Astrocyte (in vitro differentiated cells and primary cell): Measurements from ENCODE around the gene ARSG. TPM values are rescaled to one million over a fixed set of nuclear protein-coding genes. Genes with fewer than 3 reads are reported as not detected.
"Not testable (repeated sequence)": the region's sequence is repeated elsewhere in the genome, so short reads cannot be mapped to it uniquely, and the experiment has no call there.

Experiments used
- DNase-seq: peaks from one replicate; pipeline ENCODE4 v3.0.0-alpha.2; 2010; ENCODE audit warnings: low read depth
- FAIRE-seq: peaks from 2 replicates; lab custom pipeline; 2011; peaks lifted over from hg19 to GRCh38; lab: Jason Lieb, UNC
- H2AFZ ChIP-seq: 2 replicates; pipeline ENCODE4 v1.6.0; 2012; ENCODE audit warnings: low read depth, low read length, inconsistent platforms
- H3K27ac ChIP-seq: 2 replicates; pipeline ENCODE4 v1.5.1; 2011; ENCODE audit warnings: low read depth, low read length, inconsistent platforms
- H3K27me3 ChIP-seq: 2 replicates; pipeline ENCODE4 v1.6.0; 2011; ENCODE audit warnings: low read length, inconsistent platforms; ENCODE audit not compliant: insufficient read depth
- H3K36me3 ChIP-seq: 2 replicates; pipeline ENCODE4 v1.5.1; 2011; ENCODE audit warnings: low read length, inconsistent platforms; ENCODE audit not compliant: insufficient read depth
- H3K4me1 ChIP-seq: 2 replicates; pipeline ENCODE4 v1.5.1; 2011; ENCODE audit warnings: low read length, inconsistent platforms; ENCODE audit not compliant: insufficient read depth
- H3K4me2 ChIP-seq: 2 replicates; pipeline ENCODE4 v1.6.0; 2012; ENCODE audit warnings: low read length, inconsistent platforms
- H3K4me3 ChIP-seq: 2 replicates; pipeline ENCODE4 v1.5.1; 2011; ENCODE audit warnings: low read depth, mild to moderate bottlenecking, low read length, inconsistent platforms; ENCODE audit not compliant: insufficient read depth
- H3K79me2 ChIP-seq: 2 replicates; pipeline ENCODE4 v1.6.0; 2012; ENCODE audit warnings: mild to moderate bottlenecking, low read length, inconsistent platforms; ENCODE audit not compliant: insufficient read depth
- H3K9ac ChIP-seq: 2 replicates; pipeline ENCODE4 v1.6.0; 2012; ENCODE audit warnings: mild to moderate bottlenecking, low read length, inconsistent platforms
- H3K9me3 ChIP-seq: 2 replicates; pipeline ENCODE4 v1.5.1; 2012; ENCODE audit warnings: low read depth, mild to moderate bottlenecking, low read length, inconsistent platforms; ENCODE audit not compliant: insufficient read depth
- H4K20me1 ChIP-seq: 2 replicates; pipeline ENCODE4 v1.6.0; 2012; ENCODE audit warnings: low read length, inconsistent platforms; ENCODE audit not compliant: insufficient read depth
- H3K27ac Mint-ChIP-seq: one replicate; pipeline ENCODE4 v1.8.0; 2021; ENCODE audit warnings: mild to moderate bottlenecking, mixed read lengths; ENCODE audit not compliant: unreplicated experiment
- H3K27me3 Mint-ChIP-seq: one replicate; pipeline ENCODE4 v1.8.0; 2021; ENCODE audit warnings: low read depth, mixed read lengths; ENCODE audit not compliant: unreplicated experiment
- H3K36me3 Mint-ChIP-seq: one replicate; pipeline ENCODE4 v1.8.0; 2021; ENCODE audit warnings: low read depth, mixed read lengths; ENCODE audit not compliant: unreplicated experiment
- H3K4me1 Mint-ChIP-seq: one replicate; pipeline ENCODE4 v1.8.0; 2021; ENCODE audit warnings: low read depth, mixed read lengths; ENCODE audit not compliant: unreplicated experiment
- H3K4me3 Mint-ChIP-seq: one replicate; pipeline ENCODE4 v1.8.0; 2021; ENCODE audit warnings: mild to moderate bottlenecking, moderate library complexity, mixed read lengths; ENCODE audit not compliant: unreplicated experiment
- H3K9me3 Mint-ChIP-seq: one replicate; pipeline ENCODE4 v1.8.0; 2021; ENCODE audit warnings: mild to moderate bottlenecking, mixed read lengths; ENCODE audit not compliant: unreplicated experiment
- EZH2 ChIP-seq: IDR thresholded peaks from 2 replicates; pipeline ENCODE4 v1.6.1; 2012; ENCODE audit warnings: mild to moderate bottlenecking, low read length, inconsistent platforms; ENCODE audit not compliant: insufficient read depth
- total RNA-seq: library from RNA; stranded (reverse); gene quantifications from 2 replicates; pipeline ENCODE4 v1.2.1, GENCODE V29; 2021
- TF ChIP-seq, protein P1 (sequence below): IDR thresholded peaks from 2 replicates; pipeline ENCODE4 v1.5.1; 2011; ENCODE audit warnings: low read depth, mild to moderate bottlenecking, inconsistent platforms, low read length, moderate library complexity; ENCODE audit not compliant: insufficient read depth

The ARSG gene
- total RNA-seq, 1 donor from 2014 or later, result 2.6 TPM

DNA sequence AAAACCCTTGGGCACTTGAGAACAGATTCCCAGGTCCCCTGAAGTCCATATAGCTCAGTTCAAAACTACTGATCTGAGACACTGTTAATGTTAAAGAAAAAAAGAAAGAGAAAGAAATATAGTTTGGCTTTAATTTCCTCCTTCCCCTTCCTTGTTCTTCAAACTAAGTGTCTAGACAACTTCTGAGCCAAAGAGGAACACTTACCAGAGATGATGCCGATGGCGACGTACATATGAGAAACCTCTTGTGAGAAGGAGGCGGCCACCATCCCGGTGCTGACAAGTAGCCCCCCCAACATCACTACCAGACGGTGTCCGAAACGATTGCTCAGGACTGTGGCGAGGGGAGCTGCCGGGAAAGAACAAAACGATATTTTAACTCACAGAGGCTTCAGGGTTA, 17.6 kb upstream of the ARSG start:
- H3K27ac Mint-ChIP-seq, result no peak overlapping the region

DNA sequence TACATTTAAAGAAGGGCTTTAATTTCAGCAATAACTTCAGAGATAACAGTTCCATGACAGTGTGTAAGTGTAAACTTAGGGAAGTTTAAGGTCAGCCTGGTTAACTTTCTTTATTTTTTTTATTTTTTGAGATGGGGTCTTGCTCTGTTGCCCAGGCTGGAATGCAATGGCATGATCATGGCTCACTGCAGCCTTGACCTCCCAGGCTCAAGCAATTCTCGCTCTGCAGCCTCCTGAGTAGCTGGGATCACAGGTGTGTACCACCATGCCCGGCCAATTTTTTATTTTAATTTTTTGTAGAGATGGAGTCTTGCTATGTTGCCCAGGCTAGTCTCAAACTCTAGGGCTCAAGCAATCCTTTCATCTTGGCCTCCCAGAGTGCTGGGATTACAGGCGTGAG, 15.0 kb upstream of the ARSG start:
- H2AFZ ChIP-seq, H3K4me1 ChIP-seq, H3K4me3 Mint-ChIP-seq, H3K4me1 Mint-ChIP-seq, H3K9ac ChIP-seq, H3K27me3 Mint-ChIP-seq, H4K20me1 ChIP-seq, H3K79me2 ChIP-seq, H3K9me3 Mint-ChIP-seq, H3K4me2 ChIP-seq, H3K27me3 ChIP-seq, H3K36me3 ChIP-seq, H3K27ac Mint-ChIP-seq, DNase-seq, H3K36me3 Mint-ChIP-seq, H3K4me3 ChIP-seq, H3K27ac ChIP-seq, H3K9me3 ChIP-seq, FAIRE-seq: not testable (repeated sequence)

More for the DNA sequence above, 17.6 kb upstream of the ARSG start:
- no peak overlapping the region for H3K27ac ChIP-seq
- no peaks in the 10 kb centered on the region for H3K4me1 Mint-ChIP-seq
- H3K27me3 Mint-ChIP-seq, result no peaks in the 10 kb centered on the region
- no peak overlapping the region for H2AFZ ChIP-seq
- no peak overlapping the region for H3K4me3 Mint-ChIP-seq
- no peak overlapping the region for H3K4me2 ChIP-seq
- H3K27me3 ChIP-seq, result no peaks in the 10 kb centered on the region
- no peaks in the 10 kb centered on the region for H4K20me1 ChIP-seq
- TF ChIP-seq, protein P1, sequence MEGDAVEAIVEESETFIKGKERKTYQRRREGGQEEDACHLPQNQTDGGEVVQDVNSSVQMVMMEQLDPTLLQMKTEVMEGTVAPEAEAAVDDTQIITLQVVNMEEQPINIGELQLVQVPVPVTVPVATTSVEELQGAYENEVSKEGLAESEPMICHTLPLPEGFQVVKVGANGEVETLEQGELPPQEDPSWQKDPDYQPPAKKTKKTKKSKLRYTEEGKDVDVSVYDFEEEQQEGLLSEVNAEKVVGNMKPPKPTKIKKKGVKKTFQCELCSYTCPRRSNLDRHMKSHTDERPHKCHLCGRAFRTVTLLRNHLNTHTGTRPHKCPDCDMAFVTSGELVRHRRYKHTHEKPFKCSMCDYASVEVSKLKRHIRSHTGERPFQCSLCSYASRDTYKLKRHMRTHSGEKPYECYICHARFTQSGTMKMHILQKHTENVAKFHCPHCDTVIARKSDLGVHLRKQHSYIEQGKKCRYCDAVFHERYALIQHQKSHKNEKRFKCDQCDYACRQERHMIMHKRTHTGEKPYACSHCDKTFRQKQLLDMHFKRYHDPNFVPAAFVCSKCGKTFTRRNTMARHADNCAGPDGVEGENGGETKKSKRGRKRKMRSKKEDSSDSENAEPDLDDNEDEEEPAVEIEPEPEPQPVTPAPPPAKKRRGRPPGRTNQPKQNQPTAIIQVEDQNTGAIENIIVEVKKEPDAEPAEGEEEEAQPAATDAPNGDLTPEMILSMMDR, result no peak
- TF ChIP-seq EZH2, result no peak
- no peak overlapping the region for H3K9ac ChIP-seq
- peaks cover 7% of the 10 kb centered on the region for H3K9me3 ChIP-seq
- H3K4me3 ChIP-seq, result no peak overlapping the region
- FAIRE-seq, result no peak
- H3K36me3 Mint-ChIP-seq, result peaks cover 3% of the 10 kb centered on the region
- H3K4me1 ChIP-seq, result no peaks in the 10 kb centered on the region
- no peak for DNase-seq
- no peaks in the 10 kb centered on the region for H3K9me3 Mint-ChIP-seq
- no peaks in the 10 kb centered on the region for H3K79me2 ChIP-seq
- H3K36me3 ChIP-seq, result no peaks in the 10 kb centered on the region

DNA sequence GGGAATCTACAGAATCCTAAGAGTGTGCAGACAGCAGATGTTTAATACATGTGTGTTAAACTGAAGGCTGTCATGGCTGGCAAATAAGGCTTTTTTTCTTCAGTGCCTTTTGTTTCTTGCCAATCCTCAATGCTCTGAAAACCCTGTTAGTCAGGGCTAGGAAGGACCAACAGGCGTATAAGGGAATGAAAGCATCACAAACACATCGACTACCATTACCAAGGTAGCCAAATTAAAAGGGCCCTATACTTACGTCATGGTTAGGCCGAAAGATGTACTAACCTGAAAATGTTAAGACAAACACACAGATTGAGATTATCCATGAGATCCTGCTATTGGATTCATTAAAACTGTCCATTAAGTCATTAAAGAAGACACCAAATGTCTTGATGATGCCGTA, 13.5 kb upstream of the ARSG start:
- peaks cover 7% of the 10 kb centered on the region for H3K9me3 ChIP-seq
- Mint-ChIP-seq H3K27ac (no peak overlapping the region), H3K4me3 (no peak overlapping the region), H3K27me3 (no peaks in the 10 kb centered on the region), H3K36me3 (no peaks in the 10 kb centered on the region), H3K4me1 (no peaks in the 10 kb centered on the region), H3K9me3 (peaks cover 2% of the 10 kb centered on the region)
- H4K20me1 ChIP-seq, result no peaks in the 10 kb centered on the region
- FAIRE-seq, result no peak
- H3K79me2 ChIP-seq, result no peaks in the 10 kb centered on the region
- no peaks in the 10 kb centered on the region for H3K27me3 ChIP-seq
- no peak overlapping the region for H3K4me3 ChIP-seq
- DNase-seq, result no peak
- TF ChIP-seq, protein P1, result no peak
- no peak for TF ChIP-seq EZH2
- no peak overlapping the region for H3K9ac ChIP-seq
- no peaks in the 10 kb centered on the region for H3K36me3 ChIP-seq
- H3K4me1 ChIP-seq, result no peaks in the 10 kb centered on the region
- H2AFZ ChIP-seq, result no peak overlapping the region
- H3K4me2 ChIP-seq, result no peak overlapping the region
- H3K27ac ChIP-seq, result no peak overlapping the region

DNA sequence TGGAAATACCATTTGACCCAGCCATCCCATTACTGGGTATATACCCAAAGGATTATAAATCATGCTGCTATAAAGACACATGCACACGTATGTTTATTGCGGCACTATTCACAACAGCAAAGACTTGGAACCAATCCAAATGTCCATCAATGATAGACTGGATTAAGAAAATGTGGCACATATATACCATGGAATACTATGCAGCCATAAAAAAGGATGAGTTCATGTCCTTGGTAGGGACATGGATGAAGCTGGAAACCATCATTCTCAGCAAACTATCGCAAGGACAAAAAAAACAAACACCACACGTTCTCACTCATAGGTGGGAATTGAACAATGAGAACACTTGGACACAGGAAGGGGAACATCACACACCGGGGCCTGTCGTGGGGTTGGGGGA, 9.3 kb upstream of the ARSG start:
- H3K27me3 Mint-ChIP-seq, DNase-seq, H2AFZ ChIP-seq, H3K36me3 Mint-ChIP-seq, H3K4me3 Mint-ChIP-seq, H3K4me2 ChIP-seq, H4K20me1 ChIP-seq, H3K4me3 ChIP-seq, H3K36me3 ChIP-seq, H3K9me3 Mint-ChIP-seq, H3K4me1 Mint-ChIP-seq, H3K9ac ChIP-seq, H3K27me3 ChIP-seq, H3K4me1 ChIP-seq, H3K79me2 ChIP-seq, H3K9me3 ChIP-seq, FAIRE-seq, H3K27ac Mint-ChIP-seq, H3K27ac ChIP-seq: not testable (repeated sequence)
